HG03575 (cell line): ENCODE measurements around the gene CIRBP.

Experiments used
- ATAC-seq: cut with Tn5 transposase; IDR thresholded peaks from one replicate; pipeline ENCODE4 v1.9.1; 2021; ENCODE audit not compliant: unreplicated experiment, insufficient number of reproducible peaks, low FRiP score; ENCODE audit errors: extremely low read depth

CIRBP gene

GRCh38 chr19:1229924-1230782 is 39.0 kb upstream of the CIRBP start:
- no peak for ATAC-seq

- no peak for ATAC-seq
Measured at GRCh38 chr19:1230783-1231489, 38.2 kb upstream of the CIRBP start.

- no peak for ATAC-seq
Measured at GRCh38 chr19:1231729-1232637, 37.1 kb upstream of the CIRBP start.

- no peak for ATAC-seq
Measured at GRCh38 chr19:1232652-1233072, 36.5 kb upstream of the CIRBP start.

GRCh38 chr19:1233115-1233667 is 35.9 kb upstream of the CIRBP start:
- no peak for ATAC-seq

GRCh38 chr19:1234051-1234954 is 34.8 kb upstream of the CIRBP start:
- no peak for ATAC-seq

- ATAC-seq: no peak
Measured at GRCh38 chr19:1234955-1235380, 34.2 kb upstream of the CIRBP start.

- no peak for ATAC-seq
Measured at GRCh38 chr19:1235625-1236538, 33.2 kb upstream of the CIRBP start.

- ATAC-seq: no peak
Measured at GRCh38 chr19:1236576-1236975, 32.6 kb upstream of the CIRBP start.

- ATAC-seq: no peak
Measured at GRCh38 chr19:1237027-1237659, 32.0 kb upstream of the CIRBP start.

GRCh38 chr19:1237754-1238368 is 31.3 kb upstream of the CIRBP start, which contains the start of gene CBARP:
TSS of gene CBARP (minus strand) at chr19:1238005. CDS start at chr19:1236100, 1,905 bp downstream.
- no peak for ATAC-seq

- ATAC-seq: no peak
Measured at GRCh38 chr19:1238369-1239303, 30.5 kb upstream of the CIRBP start.

- no peak for ATAC-seq
Measured at GRCh38 chr19:1239420-1239795, 29.7 kb upstream of the CIRBP start.

GRCh38 chr19:1239796-1240737 is 29.1 kb upstream of the CIRBP start:
- ATAC-seq: no peak
